AML-193 (cell line): ENCODE measurements around the gene PLA2G6.
"Not testable (repeated sequence)": the region's sequence is repeated elsewhere in the genome, so short reads cannot be mapped to it uniquely, and the experiment has no call there.

ENCODE experiments used
- DNase-seq, 2 experiments: peaks; one replicate each; lab custom pipeline; 2025; lab: John Stamatoyannopoulos, UW

Gene PLA2G6

DNA sequence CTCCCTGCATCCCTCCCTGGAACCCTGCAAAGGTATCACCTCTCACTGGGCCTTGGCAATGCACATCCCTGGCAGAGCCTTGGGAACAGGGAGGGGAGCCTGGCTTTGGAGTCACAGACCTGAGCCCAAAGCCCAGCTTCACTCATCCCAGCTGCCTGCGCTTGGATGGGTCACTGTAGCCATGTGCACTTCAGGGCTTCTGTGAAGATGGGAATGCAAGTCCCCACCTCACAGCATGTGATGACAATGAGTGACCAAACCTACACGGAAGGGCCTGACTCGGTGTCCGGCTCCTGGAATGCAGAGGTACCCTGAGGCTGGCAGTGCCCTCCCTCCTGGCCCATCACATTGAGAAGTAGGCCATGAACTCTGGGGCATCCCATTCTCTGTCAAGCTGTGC lies 48.3 kb downstream of the PLA2G6 start:
- no peak for DNase-seq

DNA sequence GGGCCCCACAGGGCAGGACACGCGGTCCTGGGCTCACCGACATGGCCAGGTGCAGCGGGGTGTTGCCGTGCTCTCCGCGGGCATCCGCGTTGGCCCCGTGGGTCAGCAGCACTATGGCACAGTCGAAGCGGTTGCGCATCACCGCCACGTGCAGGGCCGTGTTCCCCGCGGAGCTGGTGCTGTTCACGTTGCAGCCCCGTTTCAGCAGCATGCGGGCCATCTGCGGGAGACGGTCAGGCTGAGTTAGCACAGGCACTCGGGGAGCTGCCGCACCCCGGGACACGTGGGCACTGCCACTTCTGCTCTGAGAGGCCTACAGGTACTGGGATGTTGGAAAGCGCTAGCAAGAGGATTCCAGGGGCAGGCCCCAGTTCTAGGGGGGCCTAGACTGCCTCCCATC lies 48.8 kb downstream of the PLA2G6 start:
- no peak for DNase-seq

DNA sequence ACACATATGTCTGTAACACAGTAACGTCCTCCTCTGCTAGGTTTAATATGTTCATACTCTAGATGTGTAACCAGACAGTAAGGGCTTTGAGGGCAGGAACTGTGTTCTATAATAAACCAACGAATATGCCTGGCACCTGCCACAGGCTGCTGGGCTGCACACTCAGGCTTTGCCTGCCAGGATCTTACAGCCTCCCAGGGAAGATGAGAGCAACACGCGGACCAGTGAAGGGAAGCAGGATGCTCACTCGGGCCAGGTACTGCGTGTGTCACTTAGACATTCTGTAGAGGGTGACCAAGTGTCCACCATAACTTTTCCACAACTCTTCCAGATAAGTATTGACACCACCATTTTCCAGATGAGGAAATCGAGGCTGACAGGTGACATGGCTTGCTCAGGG lies 49.5 kb downstream of the PLA2G6 start:
- no peak for DNase-seq

DNA sequence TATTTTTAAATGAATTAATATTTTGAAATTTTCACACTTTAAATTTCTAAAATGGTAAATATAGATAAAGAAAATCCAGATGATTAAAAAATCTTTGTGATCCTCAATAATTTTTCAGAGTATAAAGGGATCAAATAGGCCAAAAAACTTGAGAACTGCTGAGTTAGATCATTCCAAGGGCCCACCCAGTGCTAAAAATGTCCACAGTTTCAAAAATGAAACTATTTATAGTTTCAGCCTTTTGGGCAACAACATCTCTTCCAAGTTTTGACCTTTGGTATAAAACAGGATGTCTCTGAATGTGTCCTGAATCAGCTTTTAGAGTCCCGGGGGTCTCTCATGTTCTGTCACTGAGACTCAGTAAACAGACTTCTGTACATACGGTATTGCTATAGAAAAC lies 50.2 kb downstream of the PLA2G6 start:
- no peak for DNase-seq

DNA sequence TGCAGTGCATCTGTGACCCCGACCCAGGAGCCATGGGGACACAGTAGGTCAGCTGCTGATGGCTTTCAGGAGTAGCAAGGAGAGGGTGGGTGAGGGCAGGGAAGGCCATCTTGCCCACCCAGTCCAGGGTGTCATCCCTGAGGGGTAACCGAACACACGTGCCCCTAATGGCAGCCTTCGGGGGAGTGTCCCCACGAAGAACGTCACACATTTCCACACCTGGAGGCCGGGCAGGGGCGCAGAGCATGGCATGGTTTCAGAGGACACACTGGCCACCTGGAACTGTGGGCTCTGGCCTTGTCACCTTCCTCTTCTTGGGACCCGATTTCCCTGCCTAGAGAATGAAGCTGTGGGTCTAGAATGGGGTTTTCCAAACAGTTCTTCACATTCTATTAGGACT lies 51.8 kb downstream of the PLA2G6 start:
- no peak for DNase-seq

DNA sequence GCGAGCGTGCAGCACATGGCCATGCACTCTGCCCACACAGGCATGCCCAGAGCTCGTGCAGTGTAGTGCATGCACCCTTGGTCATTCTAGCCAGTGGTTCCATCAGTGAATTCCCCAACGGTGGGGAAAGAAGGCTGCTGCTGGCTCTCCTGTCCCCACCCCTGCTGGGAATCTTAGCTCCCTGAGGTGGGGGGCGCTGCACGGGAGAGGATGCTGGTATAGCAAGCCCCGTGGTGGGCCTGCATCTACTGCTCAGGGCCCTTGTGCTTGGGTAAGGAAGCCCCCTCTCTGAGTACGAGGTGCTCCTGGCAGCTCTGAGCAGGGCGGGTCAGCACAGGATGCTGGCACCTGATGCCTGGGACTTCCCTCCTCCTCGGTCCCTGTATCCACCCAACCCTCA lies 52.6 kb downstream of the PLA2G6 start:
- DNase-seq, result no peak

DNA sequence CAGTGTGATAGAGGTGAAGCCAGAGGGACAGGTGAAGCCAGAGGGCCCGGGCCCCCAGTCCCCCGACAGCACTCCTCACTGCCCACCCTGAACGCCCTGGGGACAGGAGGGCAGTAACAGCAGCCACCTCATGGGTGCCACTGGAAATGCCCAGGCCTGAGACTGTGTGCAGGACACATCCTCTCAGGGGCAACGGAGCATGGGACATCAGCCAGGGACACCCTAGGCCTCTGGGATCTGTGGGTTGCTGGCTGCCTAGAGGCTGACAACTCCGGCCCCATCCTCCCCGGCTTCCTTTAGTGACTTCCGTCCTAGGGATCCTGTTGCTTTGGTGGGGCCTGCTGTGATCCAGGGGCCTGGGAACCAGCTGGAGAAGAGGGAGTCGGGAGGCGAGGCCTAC lies 53.8 kb downstream of the PLA2G6 start:
- no peak for DNase-seq

DNA sequence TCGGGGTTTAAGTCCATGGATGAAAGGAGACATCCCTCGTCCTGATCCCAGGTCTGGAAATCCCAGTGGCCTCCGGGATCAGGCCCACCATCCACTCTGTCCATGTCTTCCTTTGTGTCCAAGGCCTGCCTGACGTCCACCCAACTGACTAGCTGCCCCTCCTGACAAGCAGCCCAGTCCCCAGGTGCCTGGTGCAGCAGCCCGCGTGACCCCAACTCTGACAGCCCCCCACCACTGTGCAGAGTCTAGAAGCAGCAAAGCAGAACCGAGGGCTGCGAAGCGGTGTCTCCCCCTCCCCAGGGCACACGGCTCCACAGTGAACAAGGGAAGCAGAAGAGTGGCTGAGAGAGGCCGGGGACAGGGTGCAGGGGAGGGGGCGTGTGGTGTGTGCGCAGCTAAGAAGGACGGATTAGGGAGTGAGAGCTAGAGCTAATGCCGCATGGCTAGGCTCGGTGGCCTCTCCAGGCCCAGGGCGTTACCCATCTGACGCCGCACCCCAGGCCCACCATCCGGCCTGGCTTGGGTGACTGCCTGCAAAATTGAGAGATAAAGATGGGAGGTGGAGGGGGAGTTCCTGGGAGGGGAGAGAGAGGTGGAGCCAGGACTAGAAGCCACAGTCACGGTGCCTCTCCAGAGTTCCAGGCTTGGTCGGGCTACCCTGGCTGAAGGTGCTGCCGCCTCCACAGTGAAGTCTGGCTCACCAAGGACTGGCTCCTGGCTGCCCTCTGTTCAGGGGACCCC lies 54.5 kb downstream of the PLA2G6 start:
- no peak for DNase-seq

DNA sequence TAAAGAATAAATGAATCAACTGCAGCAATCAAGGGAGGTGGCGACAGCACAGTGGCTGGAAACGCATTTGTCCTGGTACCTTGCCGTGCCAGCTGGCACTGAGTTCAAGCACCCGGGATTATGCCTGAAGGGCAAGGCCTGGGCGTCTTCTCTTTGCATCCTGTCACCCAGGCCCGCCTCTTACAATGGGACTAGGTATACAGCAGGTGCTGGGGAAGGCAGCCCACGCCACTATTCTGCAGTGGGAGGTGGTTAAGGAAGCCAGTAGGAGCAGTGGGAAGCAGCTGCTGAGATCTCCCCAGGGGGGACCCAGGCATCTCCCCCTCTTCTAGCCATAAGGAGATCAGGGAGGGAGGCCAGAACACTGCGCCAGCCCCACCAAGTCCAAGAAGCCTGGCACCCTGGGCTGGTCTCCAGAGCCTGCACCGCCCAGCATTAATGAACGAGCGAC lies 55.9 kb downstream of the PLA2G6 start:
- DNase-seq, result no peak

DNA sequence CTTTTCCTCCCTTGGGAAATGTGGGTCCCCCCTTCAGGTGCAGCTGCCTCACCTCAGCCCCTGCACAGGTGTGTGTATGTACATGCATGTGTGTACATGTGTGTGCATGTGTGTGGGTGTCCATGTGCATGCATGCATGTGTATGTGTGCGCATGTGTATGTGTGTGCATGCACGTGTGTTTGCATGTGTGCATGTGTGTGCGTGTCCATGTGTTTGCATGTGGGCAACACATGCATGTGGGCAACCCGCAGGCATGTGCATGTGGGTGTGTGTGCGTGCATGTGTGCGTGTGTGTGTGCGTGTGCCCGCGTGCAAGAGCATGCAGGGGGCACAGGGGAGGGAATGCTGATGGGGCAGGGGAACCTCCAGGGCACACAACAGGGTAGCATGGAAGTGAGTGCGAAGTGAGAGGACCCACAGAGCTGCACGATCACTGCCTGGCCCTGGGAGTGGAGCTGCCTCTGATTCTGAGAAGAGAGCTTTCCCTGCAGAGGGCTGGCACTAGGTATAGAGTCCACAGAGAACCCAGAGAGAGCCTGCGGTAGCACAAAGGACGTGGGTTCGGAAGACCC lies 56.5 kb downstream of the PLA2G6 start:
- DNase-seq, result no peak

DNA sequence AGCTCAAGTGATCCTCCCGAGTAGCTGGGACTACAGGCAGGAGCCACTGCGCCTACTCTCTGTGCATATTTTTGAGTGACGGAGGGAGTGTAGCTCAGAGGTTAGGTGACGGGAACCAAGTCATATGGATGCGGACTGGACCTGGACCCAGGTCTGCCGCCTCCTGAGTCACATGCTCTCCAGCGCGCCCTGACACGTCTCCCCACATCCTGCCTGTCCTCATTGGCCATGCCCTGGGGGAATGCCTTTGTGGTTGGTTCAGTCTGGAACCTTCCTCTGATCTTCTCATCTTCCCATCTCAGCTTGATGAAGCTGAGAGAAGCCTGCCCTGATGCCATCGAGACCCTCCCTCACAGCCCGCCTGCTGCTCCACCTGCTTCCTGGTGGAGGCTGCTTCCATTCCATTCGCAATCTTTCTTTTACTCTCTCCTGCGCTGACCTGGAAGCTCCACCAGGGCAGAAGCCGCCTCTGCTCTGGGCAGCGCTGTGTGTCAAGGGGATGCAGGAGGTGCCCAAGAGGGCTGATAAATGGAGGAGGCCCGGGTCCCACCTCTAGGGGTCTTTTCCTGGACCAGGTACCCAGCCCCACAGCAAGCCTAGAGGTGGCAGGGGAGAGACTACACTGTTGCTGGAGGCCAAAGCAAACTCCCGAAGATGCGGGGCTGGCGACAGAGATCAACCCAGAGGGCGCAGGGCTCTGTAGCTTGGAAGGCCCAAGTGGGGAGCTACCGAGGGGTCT lies 57.2 kb downstream of the PLA2G6 start:
- no peak for DNase-seq

DNA sequence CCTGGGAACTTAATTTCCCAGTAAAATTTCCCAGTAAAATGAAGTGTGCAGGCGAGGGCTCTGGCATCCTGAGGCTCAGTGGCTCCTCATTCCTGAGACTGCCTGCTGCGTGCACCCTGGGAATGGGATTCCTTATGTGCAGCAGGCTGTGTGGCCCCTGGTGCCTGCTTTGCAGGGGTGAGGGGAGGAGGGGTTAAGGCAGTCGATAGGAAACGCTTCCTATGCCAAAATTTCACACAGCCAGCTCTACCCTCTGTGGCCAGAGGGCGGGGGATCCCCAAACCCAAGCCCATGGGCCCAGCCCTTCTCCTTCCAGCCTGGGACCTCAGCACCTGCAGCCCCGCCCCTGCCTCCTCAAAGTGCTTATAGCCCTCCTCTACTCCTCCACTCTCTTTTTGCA lies 59.0 kb downstream of the PLA2G6 start:
- DNase-seq, result no peak

DNA sequence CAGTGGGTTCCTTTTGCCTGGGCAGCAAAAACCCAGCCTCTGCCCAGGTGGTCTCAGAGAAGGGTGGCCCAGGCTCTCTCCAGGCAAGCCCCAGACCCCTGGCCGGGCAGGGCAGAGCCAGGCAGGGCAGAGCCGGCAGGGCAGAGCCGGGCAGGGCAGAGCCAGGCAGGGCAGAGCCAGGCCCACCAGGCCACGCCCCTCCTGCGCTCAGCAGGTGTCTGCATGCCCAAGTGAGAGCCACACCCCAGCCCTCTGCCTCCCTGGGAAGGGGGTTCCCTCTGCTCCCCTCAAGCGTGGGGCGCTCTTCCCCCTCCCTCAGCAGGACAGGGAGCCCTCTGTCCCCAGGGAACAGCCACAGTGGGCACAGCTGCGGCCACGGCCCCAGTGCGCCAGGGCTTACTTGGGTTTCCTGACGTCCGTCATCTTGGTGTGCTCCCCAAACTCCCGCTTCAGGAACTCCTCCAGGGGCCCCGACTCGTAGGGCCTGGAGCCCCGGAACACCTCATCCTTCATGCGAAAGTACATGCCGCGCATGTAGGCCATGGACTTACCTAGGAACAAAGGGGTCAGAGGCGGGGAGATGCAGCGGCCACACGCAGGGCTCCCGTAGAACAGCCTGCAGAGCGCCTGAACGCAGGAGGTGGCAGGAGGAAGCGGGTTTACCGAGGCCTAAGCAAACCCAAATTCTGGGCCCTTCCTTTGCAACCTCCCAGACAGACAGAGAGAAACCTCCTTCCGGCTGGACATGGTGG lies 61.1 kb downstream of the PLA2G6 start:
- no peak for DNase-seq

DNA sequence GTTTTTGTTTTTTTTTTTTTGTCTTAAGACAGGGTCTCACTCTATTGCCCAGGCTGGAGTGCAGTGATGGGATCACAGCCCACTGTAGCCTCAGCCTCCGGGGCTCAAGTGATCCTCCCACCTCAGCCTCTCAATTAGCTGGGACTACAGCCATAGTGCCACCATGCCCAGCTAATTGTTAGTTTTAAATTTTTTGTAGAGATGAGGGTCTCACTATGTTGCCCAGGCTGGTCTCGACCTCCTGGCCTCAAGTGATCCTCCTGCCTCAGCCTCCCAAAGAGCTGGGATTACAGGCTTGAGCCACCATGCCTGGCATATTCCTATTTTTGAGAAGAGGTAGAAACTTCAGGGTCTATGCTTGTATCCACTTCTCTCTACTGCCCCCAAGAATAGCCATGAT lies 62.9 kb downstream of the PLA2G6 start:
- not testable (repeated sequence) for DNase-seq

DNA sequence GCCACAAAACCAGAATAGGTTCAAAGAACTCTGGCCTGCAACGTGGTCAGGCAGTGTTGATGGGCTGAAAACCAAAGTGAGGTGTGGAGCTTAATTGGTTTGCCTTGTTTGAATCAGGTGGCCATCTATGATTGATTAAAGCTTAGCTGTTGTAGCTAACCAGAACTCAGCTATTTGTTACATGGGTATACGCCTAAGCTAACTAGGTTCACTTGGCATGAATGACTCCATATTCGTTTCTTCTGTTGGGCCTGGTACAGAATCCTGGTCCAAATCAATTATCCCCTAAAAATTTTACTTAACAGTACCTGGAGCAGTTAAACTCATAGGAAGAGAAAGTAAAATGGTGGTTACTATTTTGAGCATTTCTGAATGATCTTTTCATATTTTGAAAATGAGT lies 63.4 kb downstream of the PLA2G6 start:
- no peak for DNase-seq

DNA sequence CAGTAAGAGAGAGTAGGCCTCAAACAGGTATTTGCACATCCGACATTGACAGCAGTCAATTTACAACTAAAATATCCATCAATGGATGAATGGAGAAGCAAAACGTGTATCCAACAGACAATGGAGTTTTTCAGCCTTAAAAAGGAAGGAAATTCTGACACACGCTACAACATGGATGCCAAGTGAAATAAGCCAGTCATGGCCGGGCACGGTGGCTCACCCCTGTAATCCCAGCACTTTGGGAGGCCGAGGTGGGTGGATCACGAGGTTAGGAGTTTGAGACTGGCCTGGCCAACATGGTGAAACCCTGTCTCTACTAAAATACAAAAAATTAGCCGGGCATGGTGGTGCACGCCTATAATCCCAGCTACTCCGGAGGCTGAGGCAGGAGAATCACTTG lies 64.1 kb downstream of the PLA2G6 start:
- DNase-seq, result not testable (repeated sequence)

DNA sequence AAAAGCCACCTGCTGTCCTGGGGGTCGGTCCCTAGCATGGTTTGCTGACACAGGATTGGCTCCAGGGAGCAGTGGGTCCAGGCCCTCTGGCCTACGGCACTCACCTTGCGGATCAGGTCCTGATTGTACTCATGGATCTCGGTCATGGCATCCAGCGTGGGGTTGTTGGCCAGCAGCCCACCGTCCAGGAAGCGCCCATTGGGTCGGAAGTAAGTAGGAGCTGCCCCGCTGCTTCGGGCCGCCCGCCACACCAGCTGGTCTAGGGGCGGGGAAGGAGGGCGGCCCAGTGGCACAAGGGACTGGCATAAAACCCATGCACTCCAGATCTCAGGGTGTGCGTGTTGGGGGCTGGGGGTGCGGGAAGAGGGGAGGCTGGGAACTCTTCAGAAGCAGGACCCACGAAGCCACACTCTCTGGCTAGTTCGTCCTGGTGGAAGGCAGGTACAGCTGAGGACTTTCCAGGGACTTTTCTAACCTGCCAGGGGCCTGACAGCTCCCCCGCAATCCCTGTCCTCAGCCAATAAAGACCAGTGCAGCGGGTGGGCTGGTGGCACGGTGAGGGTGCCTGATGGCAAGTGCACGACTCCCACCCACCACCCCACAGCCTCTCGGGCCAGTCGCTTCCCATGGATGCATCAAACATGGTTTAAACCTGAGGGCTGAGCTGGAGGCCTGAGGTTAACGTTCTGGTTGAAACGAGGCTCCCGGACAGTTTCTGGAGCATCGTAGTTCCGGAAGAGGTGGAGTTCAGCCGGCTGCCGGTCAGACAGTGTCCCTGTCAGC lies 66.0 kb downstream of the PLA2G6 start:
- DNase-seq, result no peak

DNA sequence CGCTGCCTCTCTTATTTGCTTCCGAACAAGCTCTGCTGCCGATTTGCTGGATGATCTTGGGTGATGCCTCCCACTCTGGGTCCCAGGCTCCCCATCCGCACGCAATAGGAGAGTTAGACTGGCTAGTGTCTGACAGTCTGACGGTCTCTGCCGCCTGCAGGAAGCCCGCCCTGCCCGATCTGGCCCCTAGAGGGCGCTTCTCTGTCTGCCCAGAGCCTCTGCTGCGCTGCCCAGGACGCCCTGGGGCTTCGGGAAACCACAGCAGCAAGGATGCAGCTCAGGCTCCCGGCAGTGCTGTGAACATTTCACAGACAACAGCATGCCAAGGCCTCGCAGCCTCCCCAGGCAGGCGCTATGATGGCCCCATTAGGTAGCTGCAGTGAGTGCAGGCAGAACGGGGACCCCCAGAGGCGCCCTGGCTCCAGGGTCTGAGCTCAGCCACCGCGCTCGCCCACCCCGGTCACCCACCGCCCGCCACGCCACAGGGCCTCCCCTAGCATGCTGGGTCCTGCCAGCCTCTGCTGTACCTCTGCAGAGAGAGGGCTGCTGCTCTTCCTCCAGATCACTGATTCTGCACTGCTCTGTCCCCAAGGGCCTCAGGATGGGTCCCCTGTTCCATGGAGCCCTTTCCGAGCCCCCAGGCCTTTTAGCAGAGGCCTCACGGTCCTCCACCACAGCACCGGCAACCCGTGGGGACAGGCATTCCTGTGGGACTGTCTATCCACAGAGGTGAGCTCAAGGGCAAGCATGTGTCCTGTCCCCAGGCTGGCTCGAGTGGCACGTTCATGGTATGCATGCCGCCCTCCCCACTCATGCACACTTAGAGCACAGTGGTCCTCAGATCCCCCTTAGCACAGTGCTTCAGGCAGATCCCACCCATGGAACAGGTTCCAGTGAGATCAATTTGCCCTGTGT lies 66.9 kb downstream of the PLA2G6 start:
- peak; percentile 44 to 51 for DNase-seq

DNA sequence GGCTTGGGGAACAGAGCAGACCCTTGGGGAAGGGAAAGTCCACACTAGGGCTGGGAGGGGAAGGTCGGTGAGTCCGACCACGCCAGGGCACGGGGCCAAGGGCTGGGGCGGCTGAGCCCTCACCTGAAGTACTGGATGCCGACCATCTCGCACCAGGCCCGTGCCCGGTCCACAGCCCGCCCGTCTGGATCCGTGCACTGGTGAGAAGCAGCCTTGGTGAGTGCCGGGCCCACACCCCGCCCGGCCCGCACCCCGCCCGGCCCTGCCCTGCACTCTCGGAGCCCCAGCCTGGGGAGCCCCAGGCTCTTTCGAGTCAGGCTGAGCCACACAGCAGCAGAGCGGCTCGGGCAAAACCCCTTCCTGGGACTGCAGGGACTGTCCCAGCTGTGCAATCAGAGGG lies 69.2 kb downstream of the PLA2G6 start:
- no peak for DNase-seq

DNA sequence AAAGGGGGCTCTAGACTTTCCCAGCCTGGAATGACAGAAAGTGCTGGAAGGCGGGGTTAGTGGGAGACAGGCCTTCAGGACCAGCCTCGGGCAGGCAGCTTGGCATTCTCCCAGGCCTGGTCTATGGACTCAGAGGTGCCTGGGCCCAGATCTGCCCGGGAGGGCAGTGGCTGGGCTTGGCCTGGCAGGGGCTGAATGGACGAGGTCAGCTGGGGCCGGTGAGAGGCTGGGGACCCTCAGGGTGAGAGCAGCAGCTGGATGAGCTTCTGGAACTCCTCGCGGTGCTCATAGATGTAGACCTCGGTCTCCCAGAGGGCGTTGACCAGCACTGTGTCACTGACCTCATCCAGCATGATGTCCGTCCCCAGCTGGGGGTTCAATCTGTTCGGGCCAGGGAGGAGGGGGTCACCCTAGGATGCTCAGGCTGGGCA lies 69.7 kb downstream of the PLA2G6 start:
- DNase-seq, result no peak
